ENCODE data around the gene LPGAT1.
"Not testable (repeated sequence)": the region's sequence is repeated elsewhere in the genome, so short reads cannot be mapped to it uniquely, and the experiment has no call there.

Gene LPGAT1, protein sequence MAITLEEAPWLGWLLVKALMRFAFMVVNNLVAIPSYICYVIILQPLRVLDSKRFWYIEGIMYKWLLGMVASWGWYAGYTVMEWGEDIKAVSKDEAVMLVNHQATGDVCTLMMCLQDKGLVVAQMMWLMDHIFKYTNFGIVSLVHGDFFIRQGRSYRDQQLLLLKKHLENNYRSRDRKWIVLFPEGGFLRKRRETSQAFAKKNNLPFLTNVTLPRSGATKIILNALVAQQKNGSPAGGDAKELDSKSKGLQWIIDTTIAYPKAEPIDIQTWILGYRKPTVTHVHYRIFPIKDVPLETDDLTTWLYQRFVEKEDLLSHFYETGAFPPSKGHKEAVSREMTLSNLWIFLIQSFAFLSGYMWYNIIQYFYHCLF

GRCh38 chr1:211830328-211831142 lies at the start of gene LPGAT1:
Gene LPGAT1, minus strand, starts transcription at chr1:211830763. Its CDS starts 1,467 bp downstream, at chr1:211829296.
- peak; percentile 45 for DNase-seq (ENCODE audit: low read depth)

- no peak for DNase-seq (ENCODE audit: low read depth)
These were observed 48.9 kb upstream of the LPGAT1 start for GRCh38 chr1:211879475-211879874.

DNA sequence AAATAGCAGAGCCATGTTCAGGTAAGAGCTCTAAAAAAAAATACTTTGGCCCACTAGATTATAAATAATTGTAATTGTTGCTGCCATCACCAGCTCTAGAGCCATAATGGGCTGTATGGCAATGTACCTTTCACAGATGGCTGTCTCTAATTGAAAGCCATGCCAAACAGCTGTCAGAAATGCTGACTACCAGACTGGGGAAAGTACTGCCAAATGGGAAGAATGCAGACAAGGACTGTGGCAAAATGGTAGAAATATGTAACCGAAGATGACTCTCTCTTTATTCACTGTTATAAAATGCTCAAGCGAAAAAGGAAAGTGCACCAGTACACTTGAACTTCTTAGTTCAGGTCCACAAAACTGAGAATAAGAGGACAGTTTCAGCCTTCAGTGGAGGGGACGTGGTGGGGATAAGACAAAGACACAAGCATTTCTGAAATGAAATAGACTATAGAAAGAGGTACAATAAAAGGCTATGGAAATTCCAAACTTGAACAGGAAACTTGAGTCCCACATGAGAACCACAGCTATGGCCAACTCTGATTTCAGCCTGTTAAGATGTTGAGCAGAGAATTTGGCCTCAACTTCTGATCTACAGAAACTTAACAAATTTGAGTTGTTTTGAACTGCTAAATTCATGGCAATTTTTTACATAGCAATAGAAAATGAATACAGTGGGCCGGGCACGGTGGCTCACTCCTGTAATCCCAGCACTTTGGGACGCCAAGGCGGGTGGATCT lies 46.5 kb upstream of the LPGAT1 start:
- no peak for DNase-seq (ENCODE audit: low read depth)

GRCh38 chr1:211875541-211875940 lies 45.0 kb upstream of the LPGAT1 start:
- DNase-seq (ENCODE audit: low read depth), result no peak

DNA sequence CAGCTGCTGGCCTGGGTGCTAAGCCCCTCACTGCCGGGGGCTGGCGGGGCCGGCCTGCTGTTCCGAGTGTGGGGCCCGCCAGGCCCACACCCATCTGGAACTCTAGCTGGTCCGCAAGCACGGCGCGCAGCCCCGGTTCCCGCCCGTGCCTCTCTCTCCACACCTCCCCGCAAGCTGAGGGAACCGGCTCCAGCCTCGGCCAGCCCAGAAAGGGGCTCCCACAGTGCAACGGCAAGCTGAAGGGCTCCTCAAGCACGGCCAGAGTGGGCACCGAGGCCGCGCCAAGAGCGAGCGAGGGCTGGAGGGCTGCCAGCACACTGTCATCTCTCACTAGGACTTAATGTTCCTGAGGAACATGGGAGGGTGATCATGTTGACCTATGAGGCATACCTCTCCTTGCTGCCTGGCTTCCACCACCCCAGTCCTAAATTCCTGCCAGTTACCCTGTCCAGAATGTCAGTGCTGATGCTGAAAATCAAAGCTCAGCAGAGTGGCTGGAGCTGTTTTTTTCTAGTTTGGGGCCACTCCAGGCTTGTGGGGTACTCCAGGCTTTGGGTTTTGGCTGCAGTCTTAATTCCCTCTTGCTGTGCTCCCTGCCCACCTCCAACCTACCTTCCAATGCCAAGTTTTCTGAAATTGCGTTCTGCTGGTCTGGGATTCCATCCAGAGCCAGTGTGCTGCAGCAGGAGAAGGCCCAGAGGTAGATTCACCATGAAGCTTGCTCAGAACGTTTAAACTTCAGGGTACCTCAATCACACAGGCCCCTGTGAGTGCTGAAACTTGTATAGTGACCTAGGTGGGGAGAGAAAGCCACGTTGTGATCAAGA lies 44.2 kb upstream of the LPGAT1 start:
- no peak for DNase-seq (ENCODE audit: low read depth)

GRCh38 chr1:211873731-211874130 lies 43.2 kb upstream of the LPGAT1 start:
- not testable (repeated sequence) for DNase-seq (ENCODE audit: low read depth)

DNA sequence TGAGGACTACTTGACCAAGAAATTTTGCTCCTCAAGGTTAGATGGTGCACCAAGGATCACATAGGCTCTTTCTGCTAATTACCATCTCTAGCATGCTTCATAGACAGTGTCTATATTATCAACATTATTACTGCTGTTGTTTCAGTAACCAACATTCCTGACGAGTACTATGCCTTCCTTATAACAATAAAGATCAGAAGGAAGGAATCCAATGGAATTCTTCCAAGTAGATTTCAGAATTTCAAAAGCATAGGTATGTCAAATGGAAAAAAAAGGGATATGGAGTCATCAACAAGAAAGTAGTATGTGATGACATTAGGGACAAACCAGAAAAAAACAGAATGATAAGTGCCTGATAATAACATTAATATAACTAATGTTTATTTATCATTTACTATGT lies 39.6 kb upstream of the LPGAT1 start:
- no peak for DNase-seq (ENCODE audit: low read depth)

- DNase-seq (ENCODE audit: low read depth), result no peak
These were observed 34.6 kb upstream of the LPGAT1 start for GRCh38 chr1:211865180-211865579.

DNA sequence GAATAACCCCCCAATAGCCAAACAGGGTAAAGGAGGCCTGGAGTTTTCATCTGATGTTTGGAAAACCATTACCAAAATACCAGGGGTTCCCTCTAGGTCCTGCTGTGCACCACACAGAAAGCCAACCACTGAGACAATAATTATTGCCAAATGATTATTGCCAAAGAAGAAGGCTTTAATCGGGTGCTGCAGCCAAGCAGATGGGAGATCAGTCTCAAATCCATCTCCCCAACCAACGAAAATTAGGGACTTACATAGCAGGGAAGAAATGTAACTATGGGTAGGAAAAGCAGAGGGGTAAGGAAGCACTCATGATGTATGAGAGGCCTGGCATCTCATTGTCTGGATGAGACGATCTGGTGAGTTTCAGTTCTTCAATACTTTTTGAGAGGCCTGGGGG lies 28.8 kb upstream of the LPGAT1 start:
- DNase-seq (ENCODE audit: low read depth), result no peak

DNA sequence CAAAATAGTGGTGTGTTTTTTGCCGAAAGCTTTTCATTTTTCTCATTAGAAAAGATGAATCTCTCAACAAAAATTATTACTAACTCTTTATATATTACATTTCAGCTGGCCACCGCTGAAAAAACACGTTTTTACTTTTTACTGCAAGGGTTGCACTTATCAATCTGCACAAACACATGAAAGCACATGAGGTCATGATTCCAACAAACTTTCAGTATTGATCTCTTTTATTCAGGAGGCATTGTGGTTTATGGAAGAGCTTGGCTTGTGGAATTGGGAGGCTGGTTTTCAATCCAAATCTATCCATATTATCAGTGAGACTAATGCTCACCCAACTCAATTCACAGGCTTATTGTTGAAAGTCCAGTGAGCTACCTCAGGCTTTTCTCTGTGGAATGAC lies 20.6 kb upstream of the LPGAT1 start:
- DNase-seq (ENCODE audit: low read depth), result no peak

DNA sequence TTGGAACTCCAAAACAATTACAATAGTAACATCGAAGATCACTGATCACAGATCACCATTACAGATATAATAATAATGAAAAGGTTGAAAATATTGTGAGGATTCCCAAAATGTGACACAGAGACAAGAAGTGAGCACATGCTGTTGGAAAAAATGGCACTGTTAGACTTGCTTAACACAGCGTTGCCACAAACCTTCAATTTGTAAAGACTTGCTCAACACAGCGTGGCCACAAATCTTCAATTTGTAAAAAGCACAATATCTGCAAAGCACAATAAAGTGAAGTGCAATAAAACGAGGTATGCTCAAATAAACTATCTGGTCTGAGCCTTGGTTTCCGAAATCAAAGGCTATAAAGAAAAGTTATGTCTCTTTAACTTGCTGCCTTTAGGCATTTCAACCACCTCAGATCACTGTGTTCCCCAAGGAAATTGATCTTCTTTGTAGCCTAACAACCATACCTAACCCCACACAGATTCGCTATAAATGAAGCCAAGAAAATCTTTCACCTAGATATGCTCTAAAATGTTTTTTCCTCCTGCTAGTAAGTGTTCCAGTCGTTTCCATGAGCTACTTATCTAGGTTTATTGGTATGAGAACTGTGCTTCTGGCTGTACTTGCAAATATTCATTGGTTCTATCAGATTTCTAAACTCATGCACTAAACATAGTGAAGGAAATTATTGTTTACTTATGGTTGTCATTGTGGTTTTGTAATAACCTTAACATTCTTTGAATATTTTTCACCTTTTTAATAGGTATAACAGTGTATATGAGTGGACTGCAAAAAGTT lies 13.1 kb upstream of the LPGAT1 start:
- DNase-seq (ENCODE audit: low read depth), result no peak

- no peak for DNase-seq (ENCODE audit: low read depth)
These were observed 12.5 kb upstream of the LPGAT1 start for GRCh38 chr1:211843018-211843417.

- no peak for DNase-seq (ENCODE audit: low read depth)
These were observed 12.0 kb upstream of the LPGAT1 start for GRCh38 chr1:211842518-211842917.

DNA sequence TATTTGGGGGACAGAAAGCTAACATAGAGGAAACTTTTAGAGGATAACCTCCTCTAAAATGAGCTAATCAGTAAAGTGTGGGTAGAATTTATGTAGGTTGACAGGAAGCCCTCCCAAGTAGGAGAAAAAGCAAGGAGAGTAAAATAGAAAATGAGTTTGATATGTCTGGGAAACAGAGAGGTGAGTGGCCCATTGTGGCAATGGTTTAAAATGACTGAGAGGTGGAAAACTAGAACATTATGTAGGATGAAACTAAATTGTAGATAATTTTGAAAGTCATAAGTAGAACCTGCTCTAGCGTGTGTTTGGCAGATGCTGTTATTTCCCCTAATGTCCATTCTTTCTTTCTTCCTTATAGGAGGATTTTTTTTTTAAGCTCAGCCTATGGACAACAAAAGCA lies 8.5 kb upstream of the LPGAT1 start:
- no peak for DNase-seq (ENCODE audit: low read depth)

DNA sequence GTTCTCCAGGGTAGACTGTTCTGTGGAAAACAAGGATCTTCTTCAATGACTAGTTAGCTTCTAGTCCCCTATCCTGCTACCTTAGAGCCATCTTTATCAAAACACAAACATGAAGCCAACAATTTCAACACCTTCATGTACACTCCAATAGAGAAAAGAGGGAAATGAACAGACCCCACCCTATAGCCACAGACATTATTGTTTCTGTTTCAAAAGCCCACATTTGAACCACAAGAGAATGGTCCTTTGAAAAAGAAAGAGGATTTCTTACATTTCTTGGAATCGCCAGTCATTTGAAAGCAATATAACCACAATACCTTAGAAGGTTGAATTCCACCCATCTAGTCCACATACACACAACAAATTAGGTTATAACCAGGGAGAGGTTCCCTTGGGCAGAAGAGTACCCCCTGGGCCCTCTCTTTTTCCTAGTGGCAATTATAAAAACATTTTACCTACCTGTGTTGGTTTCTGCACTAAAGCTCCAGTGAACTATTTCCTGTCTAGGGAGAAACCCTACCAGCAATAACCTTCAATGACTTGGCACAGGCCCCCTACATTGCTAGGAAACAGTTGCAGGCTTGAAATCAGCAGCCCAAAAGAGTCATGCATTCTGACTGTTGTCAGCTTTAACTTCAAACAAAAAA lies 2.7 kb upstream of the LPGAT1 start:
- DNase-seq (ENCODE audit: low read depth), result no peak

- DNase-seq (ENCODE audit: low read depth), result no peak
These were observed 2.1 kb upstream of the LPGAT1 start for GRCh38 chr1:211832661-211833060.

GRCh38 chr1:211831558-211832323 lies 1.2 kb upstream of the LPGAT1 start:
- no peak for DNase-seq (ENCODE audit: low read depth)

DNA sequence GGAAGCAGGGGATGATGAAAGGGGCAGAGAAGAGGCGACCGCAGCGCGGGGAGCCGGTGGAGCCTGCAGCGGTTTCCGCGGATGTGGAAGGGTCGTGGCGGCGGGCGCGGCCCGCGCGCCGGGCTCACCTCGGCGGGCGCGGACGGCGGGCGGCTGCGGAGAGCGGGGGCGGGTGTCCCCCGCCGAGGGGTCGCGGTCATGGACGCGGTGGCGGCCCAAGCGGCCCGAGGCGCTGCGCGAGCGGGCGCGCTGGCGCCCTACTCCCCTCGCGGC lies 572 bp downstream of the LPGAT1 start:
- DNase-seq (ENCODE audit: low read depth), result no peak

DNA sequence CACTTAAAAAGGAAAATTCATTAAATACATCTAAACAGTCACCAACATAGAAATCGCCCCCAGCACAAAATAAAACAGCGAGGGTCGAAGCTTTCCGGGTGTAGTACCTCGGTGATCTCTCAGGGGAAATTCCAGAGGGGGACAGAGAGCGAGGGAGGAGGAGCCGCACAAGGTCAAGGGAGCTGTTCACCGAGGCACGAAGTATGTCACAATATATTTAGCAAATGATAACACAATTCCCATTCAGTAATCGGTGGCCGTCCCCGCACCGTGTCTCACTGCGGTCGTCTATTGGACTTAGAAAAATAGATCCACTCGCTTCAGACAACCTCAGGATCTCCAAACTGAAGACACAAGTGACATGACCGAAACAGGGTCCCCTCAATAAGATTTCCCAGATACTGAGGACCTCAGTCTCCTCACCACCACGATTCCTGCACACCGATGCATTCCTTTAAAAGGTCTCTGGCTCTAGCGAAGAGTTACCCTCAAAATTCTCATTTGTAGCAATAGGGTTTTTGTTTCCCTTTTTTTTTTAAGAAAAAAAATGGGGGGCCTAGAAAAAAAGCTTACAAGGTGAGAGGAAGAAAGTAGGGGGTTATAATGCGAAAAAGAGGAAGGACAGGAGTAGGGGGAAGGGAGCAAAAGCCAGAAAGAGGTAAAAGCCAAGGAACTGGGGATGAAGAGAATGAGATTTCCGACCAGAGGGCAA lies 1.1 kb downstream of the LPGAT1 start:
- no peak for DNase-seq (ENCODE audit: low read depth)

Data from stimulated activated CD8-positive, alpha-beta memory T cell treated with anti-CD3 and anti-CD28 coated beads, Interleukin-15, amount 100 ng/mL, for 1 hour (primary cell).